Psoas muscle (tissue), 8 donors: ENCODE data around the gene FEV. TPM values are rescaled to one million over a fixed set of nuclear protein-coding genes. Genes with fewer than 3 reads are reported as not detected.
A peak's percentile ranks its signal among the peaks of the same experiment; 100 is the strongest.

Source experiments
- ATAC-seq, 4 donors: fragments of 200-7000 bp; cut with Tn5 transposase; one replicate each; pipeline ENCODE4 v1.9.1; 2020; ENCODE audit warnings: moderate library complexity in 3 of 4, mild to moderate bottlenecking in 2 of 4
- DNase-seq, 2 donors: peaks; one replicate each; pipeline ENCODE4 v3.0.0-alpha.2; 2020
- H3K27ac ChIP-seq: fragments of 200-600 bp; one replicate; pipeline ENCODE4 v1.8.0; 2022
- H3K27me3 ChIP-seq, 3 donors: fragments of 200-600 bp in 1 of 3; one replicate each; pipeline versions ENCODE4 v1.6.1 to v1.8.0; 2013 to 2022; ENCODE audit warnings: low read length in 2 of 3, mild to moderate bottlenecking in 2 of 3, moderate library complexity in 1 of 3; ENCODE audit not compliant: insufficient read depth in 3 of 3
- H3K36me3 ChIP-seq, 2 donors: fragments of 200-600 bp in 1 of 2; one replicate each; pipeline versions ENCODE4 v1.6.1 to v1.8.0; 2013 to 2022; ENCODE audit warnings: low read depth in 1 of 2, mild to moderate bottlenecking in 1 of 2, moderate library complexity in 1 of 2; ENCODE audit not compliant: insufficient read depth in 1 of 2
- H3K4me1 ChIP-seq: fragments of 200-600 bp; one replicate; pipeline ENCODE4 v1.8.0; 2022
- H3K4me3 ChIP-seq: fragments of 200-600 bp; one replicate; pipeline ENCODE4 v1.8.0; 2022; ENCODE audit warnings: mild to moderate bottlenecking
- H3K9me3 ChIP-seq: fragments of 200-600 bp; one replicate; pipeline ENCODE4 v1.8.0; 2022
- WGBS, 3 donors: extraction: QIAGEN DNeasy Blood & Tissue Kit; methylation state at CpG; one replicate each; pipeline versions ENCODE4 v1.1.6 to v1.1.7; 2013; 5-methylcytosine and 5-hydroxymethylcytosine counted together
- intact Hi-C, 2 donors: fragments of 100-400 bp; cut with DNase I; formaldehyde crosslinking; loops; one replicate each; pipeline versions ENCODE4 v1.11.0 to v1.14.2; 2022
- polyA plus RNA-seq, 3 donors: library from polyadenylated mRNA; stranded (reverse); fragments of 200-250 nt; gene quantifications; one replicate each; pipeline ENCODE4 v1.2.3, GENCODE V29; 2013
- total RNA-seq, 4 donors: library from RNA; stranded (reverse); fragmentation: NEBNext Ultra II Directional in 2 of 4; extraction: Animal tissue kit (Norgen Biotek cat#: 25700) in 2 of 4; gene quantifications; one replicate each; pipeline versions ENCODE4 v1.2.1 to v1.2.4, GENCODE V29; 2021 to 2023
- TF ChIP-seq, protein P1 (sequence below): fragments of 200-600 bp; IDR thresholded peaks from one replicate; pipeline ENCODE4 v1.8.0; 2022; ENCODE audit warnings: antibody characterized with exemption
- donor health status: healthy with polysubstance abuse.
- donor health status: DM: no; HTN: no; CAD: no; lungs with moderate emphysema.
- donor health status: Bipolar disorder and iron deficiency.
- donor health status: healthy.
- donor health status: DM: yes; HTN: yes; CAD: no.
- donor health status: DM: no; HTN: no; CAD: no.
- donor health status: DM: no; HTN: no; CAD: no.
- donor health status: DM: yes; HTN: yes; CAD: no.

The FEV gene
- total and polyA plus RNA-seq, 7 donors, result not detected

DNA sequence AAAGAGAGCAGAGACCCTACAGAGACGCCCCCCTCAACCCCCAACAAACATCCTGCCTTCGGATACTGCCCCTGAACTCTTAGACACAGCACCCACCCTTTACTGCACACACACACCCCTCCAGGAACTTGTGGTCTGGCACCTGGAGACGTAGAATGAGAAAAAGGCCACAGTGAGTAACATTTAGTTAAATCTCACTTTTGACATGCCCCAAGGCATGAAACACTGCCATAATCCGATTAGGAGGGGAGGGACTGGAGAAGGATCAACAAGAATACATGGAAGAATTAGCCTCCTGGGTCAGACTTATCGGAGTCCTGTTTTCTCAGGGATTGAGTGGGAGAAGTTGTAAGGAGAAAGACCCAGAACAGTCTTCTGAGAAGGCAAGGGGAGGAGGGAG is 21.4 kb downstream of the FEV start:
- Histone ChIP-seq H3K36me3 (no peaks in the 10 kb centered on the region), H3K27me3 (peaks cover 0 to 85% (median 38%) of the 10 kb centered on the region in 3 donors), H3K9me3 (no peaks in the 10 kb centered on the region), H3K4me1 (peaks cover 6% of the 10 kb centered on the region), H3K4me3 (no peak overlapping the region), H3K27ac (no peak overlapping the region)
- DNase-seq (no peak), ATAC-seq (no peak)
- WGBS, 3 donors, result 12 to 17% (median 14%) methylated on average over 5 of the region's 5 CpGs
- intact Hi-C loops, result no loop called here
- TF ChIP-seq, protein P1, sequence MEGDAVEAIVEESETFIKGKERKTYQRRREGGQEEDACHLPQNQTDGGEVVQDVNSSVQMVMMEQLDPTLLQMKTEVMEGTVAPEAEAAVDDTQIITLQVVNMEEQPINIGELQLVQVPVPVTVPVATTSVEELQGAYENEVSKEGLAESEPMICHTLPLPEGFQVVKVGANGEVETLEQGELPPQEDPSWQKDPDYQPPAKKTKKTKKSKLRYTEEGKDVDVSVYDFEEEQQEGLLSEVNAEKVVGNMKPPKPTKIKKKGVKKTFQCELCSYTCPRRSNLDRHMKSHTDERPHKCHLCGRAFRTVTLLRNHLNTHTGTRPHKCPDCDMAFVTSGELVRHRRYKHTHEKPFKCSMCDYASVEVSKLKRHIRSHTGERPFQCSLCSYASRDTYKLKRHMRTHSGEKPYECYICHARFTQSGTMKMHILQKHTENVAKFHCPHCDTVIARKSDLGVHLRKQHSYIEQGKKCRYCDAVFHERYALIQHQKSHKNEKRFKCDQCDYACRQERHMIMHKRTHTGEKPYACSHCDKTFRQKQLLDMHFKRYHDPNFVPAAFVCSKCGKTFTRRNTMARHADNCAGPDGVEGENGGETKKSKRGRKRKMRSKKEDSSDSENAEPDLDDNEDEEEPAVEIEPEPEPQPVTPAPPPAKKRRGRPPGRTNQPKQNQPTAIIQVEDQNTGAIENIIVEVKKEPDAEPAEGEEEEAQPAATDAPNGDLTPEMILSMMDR, result no peak

DNA sequence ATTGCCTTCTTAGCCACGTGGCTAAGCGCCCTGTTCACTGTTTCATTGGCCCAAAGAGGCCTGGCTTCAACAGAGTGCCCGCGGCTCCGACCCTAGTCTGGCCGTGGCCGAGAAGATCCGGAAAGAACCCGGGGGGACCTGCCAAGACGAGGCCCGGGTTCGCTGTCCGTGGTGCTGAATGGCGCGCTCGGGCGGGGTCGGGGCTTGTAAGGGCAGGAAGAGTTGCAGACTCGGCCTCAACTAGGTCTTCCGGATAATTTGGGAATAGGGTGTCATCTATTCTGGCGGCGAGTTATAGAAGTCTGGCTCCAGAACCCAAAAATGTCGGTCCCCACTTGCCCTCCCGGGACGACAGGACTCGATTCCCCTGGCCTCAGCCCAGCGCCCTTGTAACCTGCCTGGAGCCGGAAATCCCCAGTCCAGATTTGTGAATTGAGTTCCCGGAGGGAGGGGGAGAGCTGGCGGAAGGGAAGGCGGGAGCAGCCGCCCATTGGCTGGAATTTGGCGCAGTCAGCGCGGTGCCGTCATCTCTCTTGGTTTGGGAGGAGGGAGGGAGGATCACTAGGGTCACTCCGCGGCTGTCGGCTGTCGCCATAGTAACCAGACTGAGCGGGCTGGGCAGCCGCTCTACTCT is 22.0 kb downstream of the FEV start:
- peak; percentile 65 to 81 for DNase-seq
- peak; percentile 37 to 64 (median 44) for ATAC-seq
- Histone ChIP-seq H3K4me3 (no peak overlapping the region), H3K36me3 (no peaks in the 10 kb centered on the region), H3K4me1 (peaks cover 6% of the 10 kb centered on the region), H3K27ac (no peak overlapping the region), H3K27me3 (peaks cover 0 to 91% (median 42%) of the 10 kb centered on the region in 3 donors), H3K9me3 (no peaks in the 10 kb centered on the region)
- WGBS, 3 donors, result 1% methylated on average over 41 to 42 of the region's 42 CpGs
- TF ChIP-seq, protein P1, result no peak
- intact Hi-C loops, result no loop called here

DNA sequence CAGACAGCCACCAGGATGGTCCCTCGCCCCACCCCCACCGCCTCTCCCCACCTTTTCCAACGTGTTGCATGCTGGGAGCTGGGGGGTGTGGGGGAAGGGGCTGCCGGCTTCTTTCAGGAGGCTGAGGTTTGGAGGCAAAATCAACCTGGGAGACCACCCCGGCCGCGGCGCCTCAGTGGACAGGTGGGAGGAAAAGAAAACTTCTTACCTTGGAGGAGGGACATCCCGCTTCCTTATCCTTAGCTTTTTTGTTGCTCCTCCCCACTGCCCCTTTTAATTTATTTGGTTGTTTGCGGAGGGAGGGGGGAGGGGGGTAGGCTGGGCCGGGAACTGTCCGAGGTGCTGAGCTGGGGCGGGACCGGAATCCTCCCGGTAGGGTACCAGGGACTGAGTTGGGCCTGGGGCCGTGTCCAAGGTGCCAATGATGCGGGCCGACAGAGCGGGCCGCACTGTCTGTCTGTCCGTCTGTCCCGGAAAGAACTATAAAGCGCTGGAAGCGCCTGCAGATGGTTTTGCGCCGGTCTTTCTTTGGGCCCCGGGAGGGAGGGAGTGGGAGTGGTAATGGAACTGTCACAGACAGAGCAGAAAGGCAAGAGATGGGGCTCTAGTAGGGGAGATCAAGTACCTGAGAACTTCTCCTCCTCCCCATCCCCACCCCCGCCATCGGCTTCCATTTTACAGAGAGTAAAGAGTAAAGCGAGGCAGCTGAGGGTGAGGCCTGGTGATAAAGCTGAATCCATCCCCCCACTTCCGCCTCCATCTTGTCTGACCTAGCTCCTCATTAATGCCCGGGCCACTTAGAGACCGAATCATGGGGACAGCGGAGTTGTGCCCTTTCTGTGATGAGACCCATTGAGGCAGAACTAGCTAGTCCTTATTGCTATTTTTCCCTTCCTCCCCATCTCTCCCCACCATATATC is 23.1 kb downstream of the FEV start:
- WGBS, 3 donors, result 10 to 12% (median 12%) methylated on average over 33 to 34 of the region's 34 CpGs
- Histone ChIP-seq H3K36me3 (no peaks in the 10 kb centered on the region), H3K4me3 (no peak overlapping the region), H3K9me3 (no peaks in the 10 kb centered on the region), H3K27ac (no peak overlapping the region), H3K27me3 (peaks cover 0 to 98% (median 42%) of the 10 kb centered on the region in 3 donors), H3K4me1 (peaks cover 6% of the 10 kb centered on the region)
- TF ChIP-seq, protein P1, result no peak
- intact Hi-C loops, result no loop called here
- ATAC-seq, result no peak
- DNase-seq, result no peak

DNA sequence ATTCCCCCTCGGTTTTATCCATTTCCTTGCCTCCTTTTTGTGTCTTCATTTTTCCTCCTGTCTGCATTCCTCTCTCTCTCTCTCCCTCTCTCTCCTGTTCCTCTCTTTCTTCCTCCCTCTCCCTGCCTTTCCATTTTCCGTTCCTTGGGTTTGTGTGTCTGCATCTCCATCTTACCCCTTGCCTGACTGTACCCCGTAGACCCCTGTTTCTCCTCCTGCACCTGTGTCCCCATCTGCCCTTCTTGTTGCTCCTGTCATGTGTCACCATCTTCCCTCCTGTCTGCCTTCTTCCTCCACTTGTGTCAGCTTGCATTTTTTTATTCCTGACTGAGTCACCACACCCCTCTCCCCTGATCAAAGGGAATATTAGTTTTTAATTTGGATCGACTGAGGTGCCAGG is 23.8 kb downstream of the FEV start:
- TF ChIP-seq, protein P1, result no peak
- intact Hi-C loops, result no loop called here
- Histone ChIP-seq H3K4me1 (peaks cover 6% of the 10 kb centered on the region), H3K27me3 (peaks cover 0 to 98% (median 44%) of the 10 kb centered on the region in 3 donors), H3K27ac (no peak overlapping the region), H3K4me3 (no peak overlapping the region), H3K9me3 (no peaks in the 10 kb centered on the region), H3K36me3 (no peaks in the 10 kb centered on the region)
- ATAC-seq (no peak), DNase-seq (no peak)
- 5 to 9% (median 5%) methylated on average over 4 of the region's 4 CpGs for WGBS, 3 donors
